Coronary artery (tissue), 2 donors: ENCODE data around the gene ADAMTS10.
"Not testable (repeated sequence)": the region's sequence is repeated elsewhere in the genome, so short reads cannot be mapped to it uniquely, and the experiment has no call there.

Experiments
- DNase-seq: peaks from one replicate; pipeline ENCODE4 v3.0.0-alpha.2; 2017; ENCODE audit warnings: low spot score
- H3K27ac ChIP-seq, 2 donors: fragments of 200-600 bp; sonication (generic); one replicate each; pipeline ENCODE4 v1.5.1; 2016 to 2019
- H3K4me3 ChIP-seq: fragments of 200-600 bp; sonication (generic); 2 replicates; pipeline ENCODE4 v1.5.1; 2016; ENCODE audit warnings: mild to moderate bottlenecking, moderate library complexity
- TF ChIP-seq, protein P1 (sequence below): fragments of 200-600 bp; sonication (generic); IDR thresholded peaks from one replicate; pipeline ENCODE4 v1.5.1; 2019; ENCODE audit warnings: antibody characterized with exemption

The ADAMTS10 gene

DNA sequence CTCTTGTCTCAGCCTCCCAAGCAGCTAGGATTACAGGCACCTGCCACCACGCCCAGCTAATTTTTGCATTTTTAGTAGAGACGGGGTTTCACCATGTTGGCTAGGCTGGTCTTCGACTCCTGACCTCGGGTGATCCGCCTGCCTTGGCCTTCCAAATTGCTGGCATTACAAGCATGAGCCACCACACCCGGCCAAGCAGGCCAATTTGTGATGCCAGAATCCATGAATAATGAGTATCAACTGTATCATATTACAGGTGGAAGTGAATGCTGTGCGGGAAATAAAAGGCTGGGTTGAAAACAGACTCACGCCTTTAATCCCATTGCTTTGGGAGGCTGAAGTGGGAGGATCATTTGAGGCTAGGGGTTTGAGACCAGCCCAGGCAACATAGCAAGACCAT, 16.3 kb upstream of the ADAMTS10 start:
- no peak for DNase-seq
- Histone ChIP-seq H3K4me3 (no peak overlapping the region), H3K27ac (no peak overlapping the region)
- TF ChIP-seq, protein P1, sequence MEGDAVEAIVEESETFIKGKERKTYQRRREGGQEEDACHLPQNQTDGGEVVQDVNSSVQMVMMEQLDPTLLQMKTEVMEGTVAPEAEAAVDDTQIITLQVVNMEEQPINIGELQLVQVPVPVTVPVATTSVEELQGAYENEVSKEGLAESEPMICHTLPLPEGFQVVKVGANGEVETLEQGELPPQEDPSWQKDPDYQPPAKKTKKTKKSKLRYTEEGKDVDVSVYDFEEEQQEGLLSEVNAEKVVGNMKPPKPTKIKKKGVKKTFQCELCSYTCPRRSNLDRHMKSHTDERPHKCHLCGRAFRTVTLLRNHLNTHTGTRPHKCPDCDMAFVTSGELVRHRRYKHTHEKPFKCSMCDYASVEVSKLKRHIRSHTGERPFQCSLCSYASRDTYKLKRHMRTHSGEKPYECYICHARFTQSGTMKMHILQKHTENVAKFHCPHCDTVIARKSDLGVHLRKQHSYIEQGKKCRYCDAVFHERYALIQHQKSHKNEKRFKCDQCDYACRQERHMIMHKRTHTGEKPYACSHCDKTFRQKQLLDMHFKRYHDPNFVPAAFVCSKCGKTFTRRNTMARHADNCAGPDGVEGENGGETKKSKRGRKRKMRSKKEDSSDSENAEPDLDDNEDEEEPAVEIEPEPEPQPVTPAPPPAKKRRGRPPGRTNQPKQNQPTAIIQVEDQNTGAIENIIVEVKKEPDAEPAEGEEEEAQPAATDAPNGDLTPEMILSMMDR: no peak

DNA sequence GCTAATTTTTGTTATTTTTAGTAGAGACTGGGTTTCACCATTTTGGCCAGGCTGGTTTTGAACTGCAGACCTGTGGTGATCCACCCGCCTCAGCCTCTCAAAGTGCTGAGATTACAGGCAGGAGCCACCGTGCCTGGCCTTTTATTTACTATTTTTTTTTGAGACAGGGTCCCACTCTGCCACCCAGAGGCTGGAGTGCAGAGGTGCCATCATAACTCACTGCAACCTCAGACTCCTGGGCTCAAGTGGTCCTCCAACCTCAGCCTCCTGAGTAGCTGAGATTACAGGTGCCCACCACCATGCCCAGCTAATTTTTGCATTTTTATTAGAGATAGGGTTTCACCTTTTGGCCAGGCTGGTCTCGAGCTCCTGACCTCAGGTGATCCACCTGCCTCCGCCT, 12.4 kb upstream of the ADAMTS10 start:
- DNase-seq, H3K4me3 ChIP-seq, H3K27ac ChIP-seq: not testable (repeated sequence)

DNA sequence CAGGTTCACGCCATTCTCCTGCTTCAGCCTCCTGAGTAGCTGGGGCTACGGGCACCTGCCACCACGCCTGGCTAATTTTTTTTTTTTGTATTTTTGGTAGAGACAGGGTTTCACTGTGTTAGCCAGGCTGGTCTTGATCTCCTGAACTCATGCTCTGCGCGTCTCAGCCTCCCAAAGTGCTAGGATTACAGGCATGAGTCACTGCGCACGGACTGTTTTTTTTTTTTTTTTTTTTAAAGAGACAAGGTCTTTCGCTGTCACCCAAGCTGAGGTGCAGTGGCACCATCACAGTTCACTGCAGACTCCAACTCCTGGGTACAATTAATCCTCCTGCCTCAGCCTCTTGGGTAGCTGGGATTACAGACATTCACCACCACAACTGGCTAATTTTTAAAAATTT, 8.2 kb upstream of the ADAMTS10 start:
- TF ChIP-seq, protein P1: no peak
- Histone ChIP-seq H3K4me3 (no peak overlapping the region), H3K27ac (no peak overlapping the region)
- no peak for DNase-seq

GRCh38 chr19:8617984-8618383, 7.5 kb upstream of the ADAMTS10 start:
- no peak overlapping the region for H3K27ac ChIP-seq
- TF ChIP-seq, protein P1: no peak
- no peak for DNase-seq
- no peak overlapping the region for H3K4me3 ChIP-seq

GRCh38 chr19:8617325-8617724, 6.8 kb upstream of the ADAMTS10 start:
- DNase-seq, H3K27ac ChIP-seq, H3K4me3 ChIP-seq: not testable (repeated sequence)

DNA sequence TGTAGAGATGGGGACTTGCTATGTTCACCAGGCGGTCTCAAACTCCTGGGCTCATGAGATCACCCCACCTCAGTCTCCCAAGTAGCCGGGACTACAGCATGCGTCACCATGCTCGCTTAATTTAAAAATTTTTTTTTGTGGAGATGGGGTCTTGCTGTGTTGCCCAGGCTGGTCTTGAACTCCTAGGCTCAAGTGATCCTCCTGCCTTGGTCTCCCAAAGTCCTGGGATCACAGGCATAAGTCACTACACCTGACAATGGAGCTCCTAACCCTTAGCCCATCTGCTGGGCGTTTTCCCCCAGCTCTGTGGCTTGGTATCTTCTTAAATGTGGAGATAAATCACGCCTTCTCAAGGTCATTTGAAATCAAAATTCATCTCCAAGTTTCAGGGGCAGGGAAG, 6.3 kb upstream of the ADAMTS10 start:
- H3K4me3 ChIP-seq: no peak overlapping the region
- DNase-seq: no peak
- H3K27ac ChIP-seq: no peak overlapping the region
- TF ChIP-seq, protein P1: no peak

DNA sequence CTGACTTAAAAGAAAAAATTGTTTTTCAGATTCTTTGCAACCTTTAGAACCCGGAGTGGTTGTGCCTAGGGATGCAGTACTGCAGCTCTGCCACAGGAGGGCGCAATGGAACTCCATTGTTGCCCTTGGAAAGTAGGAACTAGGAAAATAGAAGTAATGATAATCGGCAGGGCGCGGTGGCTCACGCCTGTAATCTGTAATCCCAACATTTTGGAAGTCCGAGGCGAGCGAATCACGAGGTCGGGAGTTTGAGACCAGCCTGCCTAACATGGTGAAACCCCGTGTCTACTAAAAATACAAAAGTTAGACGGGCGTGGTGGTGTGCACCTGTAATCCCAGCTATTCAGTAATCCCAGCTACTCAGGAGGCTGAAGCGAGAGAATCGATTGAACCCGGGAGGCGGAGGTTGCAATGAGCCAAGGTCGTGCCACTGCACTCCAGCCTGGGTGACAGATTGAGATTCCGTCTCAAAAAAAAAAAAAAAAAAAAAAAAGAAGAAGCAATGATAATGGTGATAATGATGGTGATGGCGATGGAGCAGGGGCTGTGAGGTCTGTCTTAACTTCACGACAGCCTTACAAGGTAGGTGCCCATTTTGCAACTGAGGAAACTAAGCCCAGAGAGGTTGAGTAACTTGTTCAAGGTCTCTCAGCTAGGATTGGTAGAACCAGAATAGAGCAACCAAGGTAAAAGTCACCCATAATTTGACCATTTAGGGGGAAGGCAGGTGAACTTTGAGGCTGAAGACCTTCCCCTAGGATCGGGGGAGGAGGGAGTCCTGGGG, 5.5 kb upstream of the ADAMTS10 start:
- TF ChIP-seq, protein P1: peak; percentile 92
- no peak for DNase-seq
- Histone ChIP-seq H3K4me3 (no peak overlapping the region), H3K27ac (no peak overlapping the region)

DNA sequence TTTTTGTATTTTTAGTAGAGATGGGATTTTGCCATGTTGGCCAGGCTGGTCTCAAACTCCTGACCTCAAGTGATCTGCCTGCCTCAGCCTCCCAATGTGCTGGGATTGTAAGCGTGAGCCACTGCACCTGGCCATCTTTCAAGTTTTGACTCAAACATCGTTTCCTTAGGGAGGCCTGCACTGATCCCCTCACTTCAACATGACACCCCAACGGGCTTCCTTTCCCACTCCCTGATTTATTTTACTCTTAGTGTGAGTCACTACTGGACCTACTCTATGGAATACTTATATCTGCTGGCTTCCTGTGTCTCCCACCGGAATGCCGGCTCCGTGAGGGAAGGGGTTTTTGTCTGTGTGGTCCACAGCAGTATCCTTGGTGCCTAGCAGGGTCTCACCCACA, 4.5 kb upstream of the ADAMTS10 start:
- TF ChIP-seq, protein P1: no peak
- H3K4me3 ChIP-seq: no peak overlapping the region
- DNase-seq: no peak
- H3K27ac ChIP-seq: peak overlapping the region in 1 of 2 donors; percentile 37
